Testis (tissue), 3 donors: ENCODE data around the gene SIMC1. TPM values are rescaled to one million over a fixed set of nuclear protein-coding genes. Genes with fewer than 3 reads are reported as not detected.

Source experiments
- DNase-seq: peaks from one replicate; pipeline ENCODE4 v3.0.0-alpha.2; 2019
- H3K27ac ChIP-seq, 2 donors: fragments of 200-600 bp; sonication (generic); one replicate each; pipeline ENCODE4 v1.5.1; 2019
- H3K27me3 ChIP-seq: fragments of 200-600 bp; sonication (generic); one replicate; pipeline ENCODE4 v1.5.1; 2019
- H3K36me3 ChIP-seq: fragments of 200-600 bp; sonication (generic); one replicate; pipeline ENCODE4 v1.5.1; 2017; ENCODE audit warnings: low read depth; ENCODE audit errors: missing control alignments
- H3K4me1 ChIP-seq: fragments of 200-600 bp; sonication (generic); one replicate; pipeline ENCODE4 v1.5.1; 2019
- H3K4me3 ChIP-seq, 2 donors: fragments of 200-600 bp; sonication (generic); one replicate each; pipeline ENCODE4 v1.5.1; 2017 to 2019
- H3K9me3 ChIP-seq: fragments of 200-600 bp; sonication (generic); one replicate; pipeline ENCODE4 v1.5.1; 2017
- CTCF ChIP-seq, 3 experiments: fragments of 450-650 bp in 2 of 3; fragments of 200-600 bp in 1 of 3; sonication (generic) in 1 of 3; IDR thresholded peaks; one replicate each; pipeline ENCODE4 v1.5.1; 2016 to 2019; ENCODE audit warnings: antibody characterized with exemption in 3 of 3, mild to moderate bottlenecking in 2 of 3, moderate library complexity in 1 of 3
- POLR2A ChIP-seq: fragments of 450-650 bp; IDR thresholded peaks from one replicate; pipeline ENCODE4 v1.6.1; 2017; ENCODE audit warnings: antibody characterized with exemption, mild to moderate bottlenecking, moderate library complexity
- WGBS, 2 donors: methylation state at CpG; one replicate each; pipeline ENCODE4 v1.1.5; 2018; 5-methylcytosine and 5-hydroxymethylcytosine counted together
- intact Hi-C: fragments of 100-400 bp; cut with DNase I; formaldehyde crosslinking; loops from one replicate; pipeline ENCODE4 v1.15.1; 2023; ENCODE audit warnings: low total_unique reads
- polyA plus RNA-seq: library from polyadenylated mRNA; stranded (reverse); fragments of 350-450 nt; fragmentation: Illumina TruSeq; extraction: RNeasy Lipid Tissue Mini Kit (QIAGEN cat#74804); gene quantifications from one replicate; pipeline ENCODE4 v1.2.3, GENCODE V29; 2014; ENCODE audit warnings: low read depth, low replicate concordance; ENCODE audit not compliant: insufficient read depth
- total RNA-seq, 2 donors: library from RNA; depleted of rRNA; stranded (reverse); fragments of >200 nt; gene quantifications; one replicate each; pipeline ENCODE4 v1.2.3, GENCODE V29; 2016

Gene SIMC1
- total and polyA plus RNA-seq, 3 donors from 2014 or later: 97.9 to 119 (median 106) TPM

GRCh38 chr5:176356179-176356566, 117.9 kb downstream of the SIMC1 start:
- intact Hi-C loops: no loop called here
- H3K27me3 ChIP-seq: no peaks in the 10 kb centered on the region
- H3K4me1 ChIP-seq: peaks cover 9% of the 10 kb centered on the region
- no peaks in the 10 kb centered on the region for H3K9me3 ChIP-seq
- H3K4me3 ChIP-seq: no peak overlapping the region
- no peak for DNase-seq
- H3K27ac ChIP-seq: no peak overlapping the region
- WGBS, 2 donors: 86 to 92% methylated on average over 3 of the region's 3 CpGs
- TF ChIP-seq CTCF (IDR thresholded peaks at IDR 0.05): no peak
- no peak for TF ChIP-seq POLR2A
- H3K36me3 ChIP-seq: no peaks in the 10 kb centered on the region

- intact Hi-C loops: no loop called here
- no peak for DNase-seq
Observed at GRCh38 chr5:176359658-176360057, 121.4 kb downstream of the SIMC1 start.

GRCh38 chr5:176360894-176361436, 122.7 kb downstream of the SIMC1 start:
- intact Hi-C loops: no loop called here
- Histone ChIP-seq H3K36me3 (no peaks in the 10 kb centered on the region), H3K27ac (peak overlapping the region; percentile 72 to 73), H3K4me1 (peaks cover 9% of the 10 kb centered on the region), H3K27me3 (no peaks in the 10 kb centered on the region), H3K9me3 (no peaks in the 10 kb centered on the region), H3K4me3 (peak overlapping the region; percentile 94 to 98)
- TF ChIP-seq POLR2A (no peak), CTCF (IDR thresholded peaks at IDR 0.05) (no peak)
- WGBS, 2 donors: 1% methylated on average over 25 to 26 of the region's 27 CpGs
- DNase-seq: peak; percentile 38

More at GRCh38 chr5:176359658-176360057, 121.4 kb downstream of the SIMC1 start:
- Histone ChIP-seq H3K36me3 (no peaks in the 10 kb centered on the region), H3K4me3 (no peak overlapping the region), H3K4me1 (peaks cover 9% of the 10 kb centered on the region), H3K27me3 (no peaks in the 10 kb centered on the region), H3K27ac (no peak overlapping the region), H3K9me3 (no peaks in the 10 kb centered on the region)
- WGBS, 2 donors: 37 to 45% methylated on average over 4 of the region's 4 CpGs
- TF ChIP-seq CTCF (IDR thresholded peaks at IDR 0.05) (no peak), POLR2A (no peak)

GRCh38 chr5:176361437-176362232, 123.4 kb downstream of the SIMC1 start, which contains the start of gene KIAA1191:
KIAA1191 (minus strand) TSS chr5:176361764; CDS start chr5:176359508, 2,256 bp downstream.
- peak within 1 kb of the TSS; percentile 72 to 73 for H3K27ac ChIP-seq
- DNase-seq: peak; percentile 98
- no peaks in the 10 kb centered on the region for H3K36me3 ChIP-seq
- TF ChIP-seq POLR2A: peak; percentile 7
- TF ChIP-seq CTCF (IDR thresholded peaks at IDR 0.05): no peak
- no peaks in the 10 kb centered on the region for H3K27me3 ChIP-seq
- 4% methylated on average over 34 to 40 of the region's 56 CpGs for WGBS, 2 donors
- intact Hi-C loops: no loop called here
- H3K4me1 ChIP-seq: peaks cover 9% of the 10 kb centered on the region
- H3K9me3 ChIP-seq: no peaks in the 10 kb centered on the region
- H3K4me3 ChIP-seq: peak within 1 kb of the TSS; percentile 94 to 98
